GM13976 (cell line): ENCODE data around the gene RASAL1.
"Not testable (repeated sequence)": the region's sequence is repeated elsewhere in the genome, so short reads cannot be mapped to it uniquely, and the experiment has no call there.

Experiments used
- DNase-seq: peaks from one replicate; pipeline ENCODE4 v3.0.0; 2012; ENCODE audit warnings: low spot score
- in situ Hi-C: fragments of 300-500 bp; cut with MboI; formaldehyde crosslinking; loops from one replicate; pipeline ENCODE4 v1.12.0; 2022; ENCODE audit warnings: low sequenced_read_pairs, mixed read lengths, inconsistent platforms; ENCODE audit not compliant: unreplicated experiment
- TF ChIP-seq, protein P1 (sequence below): IDR thresholded peaks from 2 replicates; pipeline ENCODE4 v1.5.1; 2012; ENCODE audit warnings: borderline replicate concordance, mild to moderate bottlenecking; ENCODE audit not compliant: insufficient read depth; ENCODE audit errors: extremely low read depth, missing control alignments, control extremely low read depth

RASAL1 gene

GRCh38 chr12:113119980-113120669 lies 15.4 kb downstream of the RASAL1 start:
- DNase-seq: no peak
- TF ChIP-seq, protein P1, sequence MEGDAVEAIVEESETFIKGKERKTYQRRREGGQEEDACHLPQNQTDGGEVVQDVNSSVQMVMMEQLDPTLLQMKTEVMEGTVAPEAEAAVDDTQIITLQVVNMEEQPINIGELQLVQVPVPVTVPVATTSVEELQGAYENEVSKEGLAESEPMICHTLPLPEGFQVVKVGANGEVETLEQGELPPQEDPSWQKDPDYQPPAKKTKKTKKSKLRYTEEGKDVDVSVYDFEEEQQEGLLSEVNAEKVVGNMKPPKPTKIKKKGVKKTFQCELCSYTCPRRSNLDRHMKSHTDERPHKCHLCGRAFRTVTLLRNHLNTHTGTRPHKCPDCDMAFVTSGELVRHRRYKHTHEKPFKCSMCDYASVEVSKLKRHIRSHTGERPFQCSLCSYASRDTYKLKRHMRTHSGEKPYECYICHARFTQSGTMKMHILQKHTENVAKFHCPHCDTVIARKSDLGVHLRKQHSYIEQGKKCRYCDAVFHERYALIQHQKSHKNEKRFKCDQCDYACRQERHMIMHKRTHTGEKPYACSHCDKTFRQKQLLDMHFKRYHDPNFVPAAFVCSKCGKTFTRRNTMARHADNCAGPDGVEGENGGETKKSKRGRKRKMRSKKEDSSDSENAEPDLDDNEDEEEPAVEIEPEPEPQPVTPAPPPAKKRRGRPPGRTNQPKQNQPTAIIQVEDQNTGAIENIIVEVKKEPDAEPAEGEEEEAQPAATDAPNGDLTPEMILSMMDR: no peak
- in situ Hi-C loops: no loop called here

GRCh38 chr12:113118142-113118541 lies 17.4 kb downstream of the RASAL1 start:
- in situ Hi-C loops: no loop called here
- TF ChIP-seq, protein P1: no peak
- no peak for DNase-seq

DNA sequence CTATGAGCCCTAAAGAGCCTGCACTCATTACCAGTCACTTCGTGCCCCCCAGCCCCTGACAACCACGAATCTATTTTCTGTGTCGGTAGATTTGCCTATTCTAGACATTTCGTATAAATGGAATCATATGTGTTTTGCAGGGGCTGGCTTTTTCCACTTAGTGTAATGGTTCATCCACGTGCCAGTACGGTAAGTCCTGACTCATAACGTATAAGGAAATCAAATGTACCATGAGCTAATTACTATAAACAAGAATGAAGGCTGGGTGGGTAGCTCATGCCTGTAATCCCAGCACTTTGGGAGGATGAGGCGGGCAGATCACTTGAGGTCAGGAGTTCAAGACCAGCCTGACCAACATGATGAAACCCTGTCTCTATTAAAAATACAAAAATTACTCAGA lies 17.9 kb downstream of the RASAL1 start:
- in situ Hi-C loops, DNase-seq: not testable (repeated sequence)

GRCh38 chr12:113116875-113117274 lies 18.7 kb downstream of the RASAL1 start:
- in situ Hi-C loops: no loop called here
- TF ChIP-seq, protein P1: no peak
- no peak for DNase-seq

GRCh38 chr12:113115455-113116126 lies 20.0 kb downstream of the RASAL1 start:
- TF ChIP-seq, protein P1: no peak
- no peak for DNase-seq
- in situ Hi-C loops: no loop called here

DNA sequence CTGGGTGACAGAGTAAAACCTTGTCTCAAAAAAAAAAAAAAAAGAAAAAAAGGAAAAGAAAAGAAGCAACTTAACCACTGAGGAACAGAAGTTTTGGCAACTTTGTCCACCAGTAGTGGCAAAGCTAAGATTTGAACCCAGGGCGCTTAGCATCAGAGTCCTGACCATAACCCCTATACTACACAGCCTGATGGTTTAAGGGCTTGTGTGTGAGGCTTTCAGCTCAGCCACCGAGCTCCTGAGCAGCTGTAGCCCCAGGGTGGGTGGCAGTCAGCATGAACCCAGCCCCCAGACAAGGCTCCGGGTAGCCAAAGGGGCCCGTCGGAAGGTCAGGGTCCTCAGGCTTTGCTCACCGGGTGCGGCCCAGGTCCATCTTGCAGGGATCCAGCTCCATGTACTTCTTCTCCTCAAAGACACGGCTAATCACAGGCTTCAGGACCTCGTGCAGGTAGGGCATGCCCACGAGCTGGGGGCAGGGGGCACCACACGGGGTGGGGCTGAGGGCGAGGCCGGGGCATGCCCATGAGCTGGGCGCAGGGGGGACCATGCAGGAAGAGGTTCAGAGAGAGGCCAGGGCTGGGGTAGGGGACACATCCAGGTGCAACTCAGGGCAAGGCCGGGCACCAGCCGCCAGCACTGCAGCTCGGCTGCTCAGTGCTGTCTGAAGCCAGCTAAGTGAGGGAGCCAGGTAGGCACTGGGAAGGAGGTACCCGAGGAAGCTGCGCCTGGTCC lies 20.9 kb downstream of the RASAL1 start:
- no peak for DNase-seq
- TF ChIP-seq, protein P1: no peak
- in situ Hi-C loops: no loop called here

GRCh38 chr12:113113397-113113796 lies 22.2 kb downstream of the RASAL1 start:
- TF ChIP-seq, protein P1: no peak
- DNase-seq: no peak
- in situ Hi-C loops: no loop called here
